ENCODE results near the gene CTH. TPM values are rescaled to one million over a fixed set of nuclear protein-coding genes. Genes with fewer than 3 reads are reported as not detected.

Gene CTH
- total and polyA plus RNA-seq, 2 of the 4 experiments (the other 2 are of a cell fraction): 2.7 to 3.0 TPM

- Histone ChIP-seq H3K4me2 (ENCODE audit: low read depth, low read length) (no peak overlapping the region), H2BK5ac (ENCODE audit: low read depth, low read length, poor library complexity, severe bottlenecking) (no peak overlapping the region), H3K4ac (ENCODE audit: low read depth, low read length) (no peak overlapping the region), H3K23ac (ENCODE audit: low read depth, low read length) (no peak overlapping the region), H2BK15ac (ENCODE audit: low read depth, low read length) (no peak overlapping the region), H2AK9ac (replicated peaks; ENCODE audit: low read depth, low read length, poor library complexity) (no peak overlapping the region), H4K91ac (ENCODE audit: insufficient read depth, low read depth, low read length) (no peak overlapping the region), H3K56ac (ENCODE audit: extremely low read depth, insufficient read depth, low read length) (no peak overlapping the region), H3K4me3 (ENCODE audit: insufficient read depth, low read depth, low read length) (no peak overlapping the region), H3K14ac (replicated peaks; ENCODE audit: low read depth, low read length) (no peak overlapping the region), H2AFZ (replicated peaks; ENCODE audit: low read length, poor library complexity) (no peak overlapping the region), H3K4me1 (ENCODE audit: control insufficient read depth, insufficient read depth, low read length) (no peaks in the 10 kb centered on the region), H2BK20ac (ENCODE audit: low read depth, low read length) (no peak overlapping the region), H3K79me1 (ENCODE audit: low read depth in 1 of 2, low read length in 2 of 2) (no peaks in the 10 kb centered on the region), H3K27me3 (ENCODE audit: control insufficient read depth, insufficient read depth, low read length) (no peaks in the 10 kb centered on the region), H2BK120ac (ENCODE audit: low read depth, low read length) (no peak overlapping the region), H3K36me3 (ENCODE audit: control insufficient read depth, insufficient read depth, low read length) (no peaks in the 10 kb centered on the region), H3K18ac (ENCODE audit: low read depth, low read length) (no peak overlapping the region), H4K20me1 (ENCODE audit: insufficient read depth, low read length) (no peaks in the 10 kb centered on the region), H3K9me1 (ENCODE audit: insufficient read depth, low read length) (no peaks in the 10 kb centered on the region), H4K8ac (ENCODE audit: low read depth in 2 of 2, low read length in 2 of 2) (no peak overlapping the region), H3K9me3 (ENCODE audit: control insufficient read depth, insufficient read depth, low read length) (no peaks in the 10 kb centered on the region), H4K5ac (ENCODE audit: low read depth, low read length) (no peak overlapping the region), H3K9ac (ENCODE audit: low read depth, low read length) (no peak overlapping the region), H3K27ac (ENCODE audit: insufficient read depth, low read length) (no peak overlapping the region), H2AK5ac (ENCODE audit: low read depth, low read length) (no peak overlapping the region)
- intact Hi-C loops (cut with micrococcal nuclease) (loop anchor here (10.0 kb wide), 1 partner anchor 1792 kb away; no protein-coding TSS in a partner anchor), in situ Hi-C loops (cut with MboI; ENCODE audit: low sequenced_read_pairs) (no loop called here), dilution Hi-C loops (cut with HindIII; ENCODE audit: low sequenced_read_pairs, unreplicated experiment) (no loop called here)
- WGBS, 2 experiments (ENCODE audit: extremely low coverage in 2 of 2, insufficient read length in 1 of 2): 29% methylated on average over 1 of the region's 7 CpGs; no CpG with 5 or more reads in 1 of the 2 experiments
- no TSS peak for BruUV-seq (replicated peaks)
- ChIA-PET CTCF (no interaction called here), POLR2A (ENCODE audit: unreplicated experiment) (no interaction called here)
- ATAC-seq (ENCODE audit: low read depth) (no peak), DNase-seq (no peak)
- TF ChIP-seq CHD1 (IDR thresholded peaks at IDR 0.05; ENCODE audit: low read depth, low read length) (no peak), RAD21 (IDR thresholded peaks at IDR 0.05; ENCODE audit: low read length) (no peak), MAFK (IDR thresholded peaks at IDR 0.05; ENCODE audit: low read depth, low read length) (no peak), MXI1 (IDR thresholded peaks at IDR 0.05; ENCODE audit: borderline replicate concordance, low read depth, low read length) (no peak), CEBPB (IDR thresholded peaks at IDR 0.05; ENCODE audit: low read depth, low read length) (no peak), ELK1 (IDR thresholded peaks at IDR 0.05; ENCODE audit: borderline replicate concordance, low read depth, low read length) (no peak), POLR2A (IDR thresholded peaks at IDR 0.05; ENCODE audit: low read depth, low read length) (no peak), RCOR1 (IDR thresholded peaks at IDR 0.05; ENCODE audit: insufficient replicate concordance, low read length) (no peak), SMC3 (IDR thresholded peaks at IDR 0.05; ENCODE audit: low read depth, low read length) (no peak), RFX5 (IDR thresholded peaks at IDR 0.05; ENCODE audit: low read depth, low read length) (no peak), MAZ (IDR thresholded peaks at IDR 0.05; ENCODE audit: borderline replicate concordance, low read depth, low read length) (no peak), NFE2L2 (IDR thresholded peaks at IDR 0.05; ENCODE audit: low read depth, low read length) (no peak), BHLHE40 (IDR thresholded peaks at IDR 0.05; ENCODE audit: low read depth, low read length) (no peak), FOS (IDR thresholded peaks at IDR 0.05; ENCODE audit: low read depth, low read length) (no peak), USF2 (IDR thresholded peaks at IDR 0.05; ENCODE audit: low read depth, low read length) (no peak)
- TF ChIP-seq, protein P1, sequence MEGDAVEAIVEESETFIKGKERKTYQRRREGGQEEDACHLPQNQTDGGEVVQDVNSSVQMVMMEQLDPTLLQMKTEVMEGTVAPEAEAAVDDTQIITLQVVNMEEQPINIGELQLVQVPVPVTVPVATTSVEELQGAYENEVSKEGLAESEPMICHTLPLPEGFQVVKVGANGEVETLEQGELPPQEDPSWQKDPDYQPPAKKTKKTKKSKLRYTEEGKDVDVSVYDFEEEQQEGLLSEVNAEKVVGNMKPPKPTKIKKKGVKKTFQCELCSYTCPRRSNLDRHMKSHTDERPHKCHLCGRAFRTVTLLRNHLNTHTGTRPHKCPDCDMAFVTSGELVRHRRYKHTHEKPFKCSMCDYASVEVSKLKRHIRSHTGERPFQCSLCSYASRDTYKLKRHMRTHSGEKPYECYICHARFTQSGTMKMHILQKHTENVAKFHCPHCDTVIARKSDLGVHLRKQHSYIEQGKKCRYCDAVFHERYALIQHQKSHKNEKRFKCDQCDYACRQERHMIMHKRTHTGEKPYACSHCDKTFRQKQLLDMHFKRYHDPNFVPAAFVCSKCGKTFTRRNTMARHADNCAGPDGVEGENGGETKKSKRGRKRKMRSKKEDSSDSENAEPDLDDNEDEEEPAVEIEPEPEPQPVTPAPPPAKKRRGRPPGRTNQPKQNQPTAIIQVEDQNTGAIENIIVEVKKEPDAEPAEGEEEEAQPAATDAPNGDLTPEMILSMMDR (conservative IDR thresholded peaks at IDR 0.05; ENCODE audit: low read depth, low read length): no peak
Measured at GRCh38 chr1:70397013-70397412, 14.1 kb upstream of the CTH start.
